Activated CD4-positive, CD25-positive, alpha-beta regulatory T cell treated with anti-CD3 and anti-CD28 coated beads, Interleukin-2, amount 50 U/mL, for 16 hours (primary cell): Measurements from ENCODE around the gene MTUS2.

Experiments used
- DNase-seq: peaks from one replicate; pipeline ENCODE4 v3.0.0-alpha.2; 2020; ENCODE audit warnings: low read depth, low spot score

Gene MTUS2

GRCh38 chr13:28820099-28821051 is at the start of gene MTUS2:
Gene MTUS2 (plus strand): TSS chr13:28820339.
- no peak for DNase-seq

DNA sequence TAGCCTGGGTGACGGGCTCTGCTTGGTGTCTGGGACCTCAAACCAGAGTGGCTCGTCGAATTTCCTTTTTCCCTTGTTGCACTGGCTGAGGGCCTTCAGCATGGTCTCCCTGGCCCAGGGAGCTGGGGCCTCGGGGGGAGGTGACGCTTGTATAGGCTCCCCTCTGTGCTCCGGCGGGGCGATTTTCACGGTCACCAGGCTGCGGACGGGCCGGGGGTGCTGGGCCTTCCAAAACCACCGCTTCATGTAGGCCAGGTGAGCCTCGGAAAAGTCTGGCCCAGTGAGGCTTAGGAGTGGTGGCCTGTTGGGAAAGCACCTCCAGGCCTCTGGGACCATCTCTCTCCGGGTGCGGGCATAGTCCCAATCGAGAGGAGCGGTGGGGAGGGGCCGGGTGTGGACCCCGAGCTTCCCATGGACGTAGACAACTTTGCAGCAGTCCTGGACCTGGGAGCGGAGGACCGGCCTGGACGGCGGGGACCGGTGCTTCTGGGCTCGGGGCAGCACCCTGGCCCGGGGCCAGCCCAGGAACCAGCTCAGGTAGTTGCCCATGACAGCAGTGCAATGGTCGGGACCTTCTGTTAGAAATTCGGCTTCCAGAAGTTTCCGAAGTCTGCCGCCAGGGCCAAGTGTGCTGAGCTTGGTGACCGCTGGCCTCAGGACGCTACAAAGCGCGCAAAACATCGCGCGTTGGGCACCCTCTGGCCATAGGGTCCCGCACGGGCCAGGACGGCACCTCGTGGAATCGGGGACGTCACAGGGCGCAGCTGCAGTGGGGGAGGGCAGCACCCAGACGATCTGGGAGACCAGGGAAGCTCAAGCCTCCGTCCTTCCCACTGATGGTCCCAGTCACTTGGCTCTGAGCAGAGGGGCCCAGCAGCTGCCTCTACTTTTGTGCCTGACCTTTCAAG is 41.6 kb upstream of the MTUS2 start:
- no peak for DNase-seq

- no peak for DNase-seq
Observed at GRCh38 chr13:28792992-28793391, 27.1 kb upstream of the MTUS2 start.

DNA sequence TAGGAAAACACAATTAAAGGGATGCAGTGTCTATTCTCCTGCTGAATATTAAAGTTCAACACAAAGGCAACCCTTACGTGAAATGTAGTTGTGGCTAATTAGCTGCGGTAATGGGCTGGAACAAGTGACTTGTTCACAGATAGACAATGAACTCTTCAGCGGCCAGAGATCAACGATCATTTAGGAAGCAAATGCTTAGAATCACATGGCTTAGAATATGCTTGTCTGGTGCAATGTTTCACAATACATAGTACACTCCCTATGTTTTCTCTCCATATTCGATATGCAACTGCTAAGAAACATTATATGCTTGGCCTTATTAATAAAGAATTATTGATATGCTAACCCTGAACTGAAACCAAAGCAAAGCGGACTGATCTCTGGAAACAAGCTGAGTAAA is 25.7 kb upstream of the MTUS2 start:
- no peak for DNase-seq

- no peak for DNase-seq
Observed at GRCh38 chr13:28796938-28797257, 23.2 kb upstream of the MTUS2 start.

DNA sequence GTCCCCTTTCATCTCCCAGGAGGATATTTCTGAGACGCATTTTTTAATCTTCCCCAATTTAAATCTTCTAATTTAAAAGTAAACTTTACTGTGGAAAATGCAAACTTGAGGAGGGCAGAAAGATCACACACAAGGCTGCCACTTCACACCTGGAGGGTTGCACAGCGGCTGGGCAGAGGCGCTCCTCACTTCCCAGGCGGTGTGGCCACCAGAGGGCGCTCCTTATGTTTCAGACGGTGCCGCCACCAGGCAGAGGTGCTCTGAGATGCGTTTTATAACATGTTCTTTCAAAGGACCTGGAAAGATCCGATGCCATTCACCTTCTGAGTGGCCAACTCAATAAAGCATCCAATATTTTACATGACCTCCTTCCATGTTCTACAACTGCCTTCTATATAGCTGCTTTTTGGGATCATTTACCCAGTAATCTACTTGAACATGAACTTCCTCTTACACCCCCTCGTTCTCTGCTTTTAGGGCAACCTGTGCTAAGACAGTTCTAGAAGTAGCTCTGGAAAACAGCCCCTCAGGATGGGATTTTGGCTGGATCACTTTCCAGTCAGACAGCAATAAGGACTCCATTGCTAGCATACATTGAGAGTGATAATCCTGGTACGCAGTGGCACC is 14.8 kb upstream of the MTUS2 start:
- no peak for DNase-seq

GRCh38 chr13:28817204-28817603 is 2.9 kb upstream of the MTUS2 start:
- DNase-seq = no peak

- DNase-seq = no peak
Observed at GRCh38 chr13:28819046-28819730, 951 bp upstream of the MTUS2 start.

- DNase-seq = no peak
Observed at GRCh38 chr13:28819735-28820098, 422 bp upstream of the MTUS2 start.

- DNase-seq = no peak
Observed at GRCh38 chr13:28822151-28822550, 2.0 kb downstream of the MTUS2 start.

DNA sequence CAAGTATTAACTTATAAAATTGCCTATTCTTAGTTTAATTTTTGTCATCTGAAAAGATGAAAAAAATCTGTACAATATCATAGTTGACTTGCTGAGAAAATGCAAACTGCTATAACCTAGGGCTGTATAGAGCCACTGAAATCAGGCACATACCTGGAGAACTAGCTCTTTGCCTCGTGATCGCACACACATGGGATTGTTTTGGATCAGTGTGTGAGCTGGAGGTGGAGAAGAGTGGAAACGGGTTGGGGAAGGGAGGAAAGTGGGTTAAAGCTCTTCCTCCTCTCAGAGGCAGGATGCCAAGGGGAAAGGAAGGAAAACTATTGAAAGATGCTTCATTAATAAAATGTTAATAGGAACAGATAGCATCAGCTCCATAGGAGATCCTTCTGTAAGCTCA is 2.7 kb downstream of the MTUS2 start:
- DNase-seq = no peak

- DNase-seq = no peak
Observed at GRCh38 chr13:28825379-28825778, 5.2 kb downstream of the MTUS2 start.

- no peak for DNase-seq
Observed at GRCh38 chr13:28826368-28826767, 6.2 kb downstream of the MTUS2 start.

DNA sequence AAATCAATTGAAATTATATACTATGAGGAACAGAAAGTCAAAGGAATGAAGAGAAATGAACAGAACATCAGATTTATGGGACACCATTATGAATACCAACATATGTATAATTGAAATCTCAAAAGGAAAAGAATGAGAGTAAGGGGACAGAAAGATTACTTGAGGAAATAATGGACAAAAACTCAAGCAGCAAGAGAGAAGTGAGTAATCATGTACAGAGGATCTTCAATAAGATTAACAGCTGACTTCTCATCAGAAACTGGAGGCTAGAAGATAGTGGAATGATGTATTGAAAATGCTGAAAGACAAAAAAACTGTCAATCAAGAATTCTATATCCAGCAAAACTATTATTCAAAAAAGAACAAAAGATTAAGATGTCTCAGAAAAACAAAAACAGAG is 10.4 kb downstream of the MTUS2 start:
- DNase-seq = no peak

- DNase-seq = no peak
Observed at GRCh38 chr13:28831117-28831516, 11.0 kb downstream of the MTUS2 start.

- no peak for DNase-seq
Observed at GRCh38 chr13:28837111-28837510, 17.0 kb downstream of the MTUS2 start.

DNA sequence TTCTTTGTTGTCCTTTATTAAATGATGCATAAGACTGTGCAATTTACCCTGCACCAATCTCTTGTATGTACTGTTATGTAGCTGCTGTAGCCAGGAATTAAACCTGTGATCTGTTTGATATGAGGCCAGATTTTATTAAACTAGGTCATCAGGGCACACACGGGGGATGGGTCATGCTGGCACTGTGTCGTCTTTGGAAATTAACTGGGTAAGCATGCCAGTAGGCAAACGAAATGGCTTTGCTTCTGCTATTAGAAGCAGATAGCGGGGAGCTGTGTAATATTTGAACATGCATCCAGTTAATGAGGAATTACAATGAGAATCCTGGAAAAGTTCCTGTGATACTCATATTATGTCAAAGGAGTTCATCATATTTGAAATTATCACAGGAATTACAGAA is 23.5 kb downstream of the MTUS2 start:
- DNase-seq = no peak

GRCh38 chr13:28849441-28849840 is 29.3 kb downstream of the MTUS2 start:
- DNase-seq = no peak

DNA sequence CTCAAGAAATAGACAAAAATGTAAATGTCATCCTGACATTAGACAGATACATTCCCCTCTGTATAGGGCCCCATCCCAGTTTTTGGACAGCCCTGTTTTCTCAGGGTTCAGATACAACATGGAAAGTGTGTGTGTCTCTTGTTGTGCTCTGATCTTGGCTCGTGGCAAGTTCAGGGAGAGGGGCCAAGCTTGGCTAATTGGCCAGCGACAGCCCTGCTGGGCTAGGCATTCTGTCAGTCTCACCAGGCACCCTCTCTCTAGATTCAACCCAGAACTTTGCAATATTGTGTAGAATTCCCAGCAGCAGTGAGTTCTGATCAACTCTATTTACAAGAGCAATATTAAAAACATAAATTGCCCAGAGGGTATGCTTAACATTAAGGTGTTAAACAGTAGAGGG is 30.1 kb downstream of the MTUS2 start:
- no peak for DNase-seq

DNA sequence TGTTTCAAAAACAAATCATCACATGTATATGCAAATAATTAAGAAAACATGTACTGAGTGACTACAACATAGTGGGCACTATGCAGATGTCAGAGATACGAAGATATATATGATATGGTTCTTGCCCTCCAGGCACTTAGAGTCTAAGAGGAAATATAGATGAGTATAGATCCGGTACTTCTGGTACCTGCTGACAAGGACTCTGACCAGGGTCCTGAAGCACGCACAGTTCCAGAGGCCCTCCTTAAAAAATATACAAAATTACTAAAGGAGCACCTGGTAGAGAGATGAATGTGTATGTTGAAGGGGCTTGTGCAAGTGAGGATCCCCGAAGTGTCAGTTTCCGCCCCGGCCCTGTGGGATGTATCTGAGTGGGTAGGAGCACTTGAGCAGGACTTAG is 31.3 kb downstream of the MTUS2 start:
- no peak for DNase-seq

GRCh38 chr13:28854657-28855056 is 34.5 kb downstream of the MTUS2 start:
- no peak for DNase-seq

GRCh38 chr13:28856287-28856686 is 36.1 kb downstream of the MTUS2 start:
- no peak for DNase-seq
